Upper lobe of left lung (tissue), 4 donors: ENCODE data around the gene CSK.

Source experiments
- POLR2A ChIP-seq, 4 donors: fragments of 450-650 bp; IDR thresholded peaks; one replicate each; pipeline ENCODE4 v1.5.1; 2016 to 2017; ENCODE audit warnings: antibody characterized with exemption in 4 of 4, mild to moderate bottlenecking in 2 of 4
- POLR2AphosphoS5 ChIP-seq, 2 donors: sonication (generic); formaldehyde crosslinking; IDR thresholded peaks; one replicate each; pipeline ENCODE4 v1.5.1; 2017; ENCODE audit warnings: antibody characterized with exemption in 2 of 2
- TF ChIP-seq, protein P1 (sequence below), 6 experiments: fragments of 450-650 bp in 4 of 6; fragments of 200-600 bp in 2 of 6; sonication (generic) in 2 of 6; IDR thresholded peaks; one replicate each; pipeline ENCODE4 v1.5.1; 2016 to 2019; ENCODE audit warnings: antibody characterized with exemption in 6 of 6

DNA sequence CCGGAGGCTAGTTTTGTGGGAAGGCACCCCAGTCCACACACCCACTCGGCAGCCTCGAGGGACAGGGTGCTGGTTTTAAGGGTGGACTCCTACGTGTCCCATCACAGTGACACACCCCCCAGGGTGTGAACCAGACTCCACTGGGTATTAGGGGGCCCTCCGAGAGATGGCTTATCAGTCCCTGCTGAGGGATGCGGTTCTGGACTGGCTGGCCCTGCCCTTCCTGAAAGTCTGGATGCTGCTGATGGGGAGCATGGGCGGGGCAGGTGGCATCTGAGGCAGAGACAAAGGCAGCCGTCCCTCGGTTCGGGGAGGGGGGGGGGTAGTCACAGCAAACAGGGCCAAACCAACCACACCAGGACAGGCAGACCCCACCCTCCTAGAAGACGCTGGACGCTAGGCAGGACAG lies 62.0 kb downstream of the CSK start:
- TF ChIP-seq, protein P1, sequence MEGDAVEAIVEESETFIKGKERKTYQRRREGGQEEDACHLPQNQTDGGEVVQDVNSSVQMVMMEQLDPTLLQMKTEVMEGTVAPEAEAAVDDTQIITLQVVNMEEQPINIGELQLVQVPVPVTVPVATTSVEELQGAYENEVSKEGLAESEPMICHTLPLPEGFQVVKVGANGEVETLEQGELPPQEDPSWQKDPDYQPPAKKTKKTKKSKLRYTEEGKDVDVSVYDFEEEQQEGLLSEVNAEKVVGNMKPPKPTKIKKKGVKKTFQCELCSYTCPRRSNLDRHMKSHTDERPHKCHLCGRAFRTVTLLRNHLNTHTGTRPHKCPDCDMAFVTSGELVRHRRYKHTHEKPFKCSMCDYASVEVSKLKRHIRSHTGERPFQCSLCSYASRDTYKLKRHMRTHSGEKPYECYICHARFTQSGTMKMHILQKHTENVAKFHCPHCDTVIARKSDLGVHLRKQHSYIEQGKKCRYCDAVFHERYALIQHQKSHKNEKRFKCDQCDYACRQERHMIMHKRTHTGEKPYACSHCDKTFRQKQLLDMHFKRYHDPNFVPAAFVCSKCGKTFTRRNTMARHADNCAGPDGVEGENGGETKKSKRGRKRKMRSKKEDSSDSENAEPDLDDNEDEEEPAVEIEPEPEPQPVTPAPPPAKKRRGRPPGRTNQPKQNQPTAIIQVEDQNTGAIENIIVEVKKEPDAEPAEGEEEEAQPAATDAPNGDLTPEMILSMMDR (IDR thresholded peaks at IDR 0.05) = no peak
- no peak for TF ChIP-seq POLR2A (IDR thresholded peaks at IDR 0.05)
- TF ChIP-seq POLR2AphosphoS5 (IDR thresholded peaks at IDR 0.05) = no peak
